ENCODE measurements around the gene AMN1. TPM values are rescaled to one million over a fixed set of nuclear protein-coding genes. Genes with fewer than 3 reads are reported as not detected.

The AMN1 gene
- total and polyA plus RNA-seq, 2 of the 4 experiments (the other 2 are of a cell fraction), result 3.4 to 5.2 TPM

DNA sequence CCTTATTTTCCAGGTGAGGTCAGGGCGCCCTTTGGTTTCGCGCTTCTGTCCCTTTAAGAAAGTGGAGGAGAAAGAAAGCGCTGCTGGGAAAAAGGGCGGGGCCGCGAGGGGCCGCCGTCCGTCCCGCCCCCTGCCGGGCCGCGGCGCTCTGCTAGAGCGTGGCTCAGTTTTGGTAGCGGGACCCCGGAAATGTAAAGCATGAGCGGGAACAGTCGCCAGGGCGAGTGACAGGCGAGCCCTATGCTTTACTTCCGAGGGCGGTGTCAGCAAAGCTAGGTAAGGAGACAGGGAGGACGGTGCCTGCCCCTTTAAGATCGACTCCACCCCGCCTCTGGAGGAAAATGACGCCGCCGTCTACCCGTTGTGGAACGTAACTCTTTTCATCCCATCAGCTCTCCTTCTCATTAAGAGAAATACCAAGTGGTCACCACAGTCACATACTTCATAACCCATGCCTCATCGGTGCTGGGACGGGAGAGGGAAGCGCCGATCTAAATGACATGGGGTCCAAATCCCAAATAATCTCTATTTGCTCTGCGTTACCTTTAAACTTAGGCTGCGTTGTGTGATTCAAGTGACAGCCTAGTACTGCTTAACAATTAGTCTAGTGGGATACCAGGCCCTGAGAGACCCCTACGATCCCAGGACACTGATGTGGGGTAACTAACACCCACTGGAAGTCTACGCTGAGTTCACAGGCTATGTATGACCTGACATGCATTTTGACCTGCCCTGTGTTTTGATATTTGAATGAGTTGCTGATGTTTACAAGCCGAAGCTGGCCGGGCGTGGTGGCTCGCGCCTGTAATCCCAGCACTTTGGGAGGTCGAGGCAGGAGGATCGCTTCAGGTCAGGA lies 69.5 kb downstream of the AMN1 start, which contains the start of gene ETFBKMT:
Gene ETFBKMT, plus strand, starts transcription at position 602 of the 856 bp plus-strand sequence. CDS start 2,266 bp downstream, outside the sequence.
- peak within 1 kb of the TSS; percentile 65 for H2AK5ac ChIP-seq (ENCODE audit: low read depth, low read length)
- peak within 1 kb of the TSS; percentile 1 for H2BK15ac ChIP-seq (ENCODE audit: low read depth, low read length)
- H4K20me1 ChIP-seq (ENCODE audit: insufficient read depth, low read length), result no peaks in the 10 kb centered on the region
- H3K9ac ChIP-seq (ENCODE audit: low read depth, low read length), result peak within 1 kb of the TSS; percentile 93
- peak within 1 kb of the TSS; percentile 73 for H2AK9ac ChIP-seq (replicated peaks; ENCODE audit: low read depth, low read length, poor library complexity)
- peak within 1 kb of the TSS; percentile 90 for H4K91ac ChIP-seq (ENCODE audit: insufficient read depth, low read depth, low read length)
- peak within 1 kb of the TSS; percentile 64 for H3K4me3 ChIP-seq (ENCODE audit: insufficient read depth, low read depth, low read length)
- H2BK5ac ChIP-seq (ENCODE audit: low read depth, low read length, poor library complexity, severe bottlenecking), result peak within 1 kb of the TSS; percentile 85
- peaks cover 2% of the 10 kb centered on the region for H3K4me1 ChIP-seq (ENCODE audit: control insufficient read depth, insufficient read depth, low read length)
- no peaks in the 10 kb centered on the region for H3K9me3 ChIP-seq (ENCODE audit: control insufficient read depth, insufficient read depth, low read length)
- 1% methylated on average over 17 of the region's 47 CpGs; no CpG with 5 or more reads in 1 of the 2 experiments for WGBS, 2 experiments (ENCODE audit: extremely low coverage in 2 of 2, insufficient read length in 1 of 2)
- in situ Hi-C loops (cut with MboI; ENCODE audit: low sequenced_read_pairs), result loop anchor here (10.0 to 25.0 kb wide), 3 partner anchors 403 to 1028 kb away; partner anchors contain the start of gene DNM1L
- ChIA-PET POLR2A (ENCODE audit: unreplicated experiment) (interaction anchor here (0.5 kb wide), 1 partner anchor 480 kb away, joined by 3 read pairs; no protein-coding TSS in a partner anchor), CTCF (interaction anchor here (0.6 to 0.9 kb wide), 2 partner anchors 32 to 119 kb away, joined by 3 to 4 read pairs; no protein-coding TSS in a partner anchor)
- peak within 1 kb of the TSS; percentile 85 for H2BK120ac ChIP-seq (ENCODE audit: low read depth, low read length)
- H3K4ac ChIP-seq (ENCODE audit: low read depth, low read length), result peak within 1 kb of the TSS; percentile 86
- peak; percentile 70 for DNase-seq
- intact Hi-C loops (cut with micrococcal nuclease), result loop anchor here (1.0 to 10.0 kb wide), 6 partner anchors 300 to 1095 kb away; partner anchors contain the start of genes RESF1 and YARS2
- peak within 1 kb of the TSS; percentile 83 for H3K18ac ChIP-seq (ENCODE audit: low read depth, low read length)
- H2BK20ac ChIP-seq (ENCODE audit: low read depth, low read length), result peak within 1 kb of the TSS; percentile 44; the same call in 1 of the 2 replicates
- peak within 1 kb of the TSS; percentile 83 for H3K56ac ChIP-seq (ENCODE audit: extremely low read depth, insufficient read depth, low read length)
- peak within 1 kb of the TSS; percentile 99 for H2AFZ ChIP-seq (replicated peaks; ENCODE audit: low read length, poor library complexity)
- no TSS peak for BruUV-seq (replicated peaks)
- H3K9me1 ChIP-seq (ENCODE audit: insufficient read depth, low read length), result no peaks in the 10 kb centered on the region; the same call in 1 of the 2 replicates
- peak within 1 kb of the TSS; percentile 97 to 100 for H4K8ac ChIP-seq (ENCODE audit: low read depth in 2 of 2, low read length in 2 of 2)
- peak within 1 kb of the TSS; percentile 95 for H3K27ac ChIP-seq (ENCODE audit: insufficient read depth, low read length)
- peak within 1 kb of the TSS; percentile 91 for H3K14ac ChIP-seq (replicated peaks; ENCODE audit: low read depth, low read length)
- peak within 1 kb of the TSS; percentile 97 for H3K23ac ChIP-seq (ENCODE audit: low read depth, low read length)
- H3K4me2 ChIP-seq (ENCODE audit: low read depth, low read length), result peak within 1 kb of the TSS; percentile 92
- H4K5ac ChIP-seq (ENCODE audit: low read depth, low read length), result peak within 1 kb of the TSS; percentile 94
- no peaks in the 10 kb centered on the region for H3K36me3 ChIP-seq (ENCODE audit: control insufficient read depth, insufficient read depth, low read length)
- H3K79me1 ChIP-seq (ENCODE audit: low read depth in 1 of 2, low read length in 2 of 2), result peaks cover 0 to 5% of the 10 kb centered on the region in 2 experiments; a peak in 2 of 4 replicates
- dilution Hi-C loops (cut with HindIII; ENCODE audit: low sequenced_read_pairs, unreplicated experiment), result no loop called here
- ATAC-seq (ENCODE audit: low read depth), result peak; percentile 97
- no peaks in the 10 kb centered on the region for H3K27me3 ChIP-seq (ENCODE audit: control insufficient read depth, insufficient read depth, low read length)
- peak; percentile 52; the same call in 1 of the 2 replicates for TF ChIP-seq MXI1 (IDR thresholded peaks at IDR 0.05; ENCODE audit: borderline replicate concordance, low read depth, low read length)
- TF ChIP-seq RCOR1 (IDR thresholded peaks at IDR 0.05; ENCODE audit: insufficient replicate concordance, low read length), result no peak
- no peak for TF ChIP-seq CHD1 (IDR thresholded peaks at IDR 0.05; ENCODE audit: low read depth, low read length)
- TF ChIP-seq NFE2L2 (IDR thresholded peaks at IDR 0.05; ENCODE audit: low read depth, low read length), result no peak
- peak; percentile 74; the same call in 1 of the 2 replicates for TF ChIP-seq MAZ (IDR thresholded peaks at IDR 0.05; ENCODE audit: borderline replicate concordance, low read depth, low read length)
- no peak for TF ChIP-seq ELK1 (IDR thresholded peaks at IDR 0.05; ENCODE audit: borderline replicate concordance, low read depth, low read length)
- peak; percentile 17; the same call in 1 of the 2 replicates for TF ChIP-seq SMC3 (IDR thresholded peaks at IDR 0.05; ENCODE audit: low read depth, low read length)
- TF ChIP-seq POLR2A (IDR thresholded peaks at IDR 0.05; ENCODE audit: low read depth, low read length), result peak; percentile 42; the same call in 1 of the 2 replicates
- TF ChIP-seq BHLHE40 (IDR thresholded peaks at IDR 0.05; ENCODE audit: low read depth, low read length), result no peak
- no peak for TF ChIP-seq RFX5 (IDR thresholded peaks at IDR 0.05; ENCODE audit: low read depth, low read length)
- TF ChIP-seq MAFK (IDR thresholded peaks at IDR 0.05; ENCODE audit: low read depth, low read length), result no peak
- TF ChIP-seq, protein P1, sequence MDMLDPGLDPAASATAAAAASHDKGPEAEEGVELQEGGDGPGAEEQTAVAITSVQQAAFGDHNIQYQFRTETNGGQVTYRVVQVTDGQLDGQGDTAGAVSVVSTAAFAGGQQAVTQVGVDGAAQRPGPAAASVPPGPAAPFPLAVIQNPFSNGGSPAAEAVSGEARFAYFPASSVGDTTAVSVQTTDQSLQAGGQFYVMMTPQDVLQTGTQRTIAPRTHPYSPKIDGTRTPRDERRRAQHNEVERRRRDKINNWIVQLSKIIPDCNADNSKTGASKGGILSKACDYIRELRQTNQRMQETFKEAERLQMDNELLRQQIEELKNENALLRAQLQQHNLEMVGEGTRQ (IDR thresholded peaks at IDR 0.05; ENCODE audit: low read depth, low read length), result no peak
